Effector memory CD4-positive, alpha-beta T cell (primary cell): ENCODE results near the gene AQP2.

Experiments
- DNase-seq, 3 donors: peaks; one replicate each; pipeline ENCODE4 v3.0.0-alpha.2; 2020
- H3K27ac ChIP-seq: 2 replicates; pipeline ENCODE4 v1.7.0; 2013; ENCODE audit warnings: mild to moderate bottlenecking, low read length, moderate library complexity; ENCODE audit not compliant: insufficient read depth, poor library complexity, severe bottlenecking
- H3K27me3 ChIP-seq: replicated peaks from 2 replicates; pipeline ENCODE4 v1.7.0; 2013; ENCODE audit warnings: mild to moderate bottlenecking, low read length; ENCODE audit not compliant: insufficient read depth, control insufficient read depth, poor library complexity, severe bottlenecking
- H3K36me3 ChIP-seq: 2 replicates; pipeline ENCODE4 v1.7.0; 2013; ENCODE audit warnings: mild to moderate bottlenecking, low read length, moderate library complexity; ENCODE audit not compliant: control insufficient read depth, insufficient read depth
- H3K4me1 ChIP-seq: 2 replicates; pipeline ENCODE4 v1.7.0; 2013; ENCODE audit warnings: low read length, mild to moderate bottlenecking; ENCODE audit not compliant: control insufficient read depth, insufficient read depth, poor library complexity, severe bottlenecking
- H3K4me3 ChIP-seq: 2 replicates; pipeline ENCODE4 v1.7.0; 2013; ENCODE audit warnings: low read length, low read depth, mild to moderate bottlenecking; ENCODE audit not compliant: insufficient read depth, poor library complexity, severe bottlenecking
- H3K9me3 ChIP-seq: 2 replicates; pipeline ENCODE4 v1.7.0; 2013; ENCODE audit warnings: mild to moderate bottlenecking, low read length, moderate library complexity; ENCODE audit not compliant: control insufficient read depth
- total RNA-seq, 3 donors: gene quantifications; one replicate each; lab custom pipeline; 2026; lab: John Stamatoyannopoulos, UW

Gene AQP2
- total RNA-seq = 0 reads per million in 3 donors

- Histone ChIP-seq H3K27me3 (peaks cover 12% of the 10 kb centered on the region), H3K9me3 (no peaks in the 10 kb centered on the region), H3K27ac (no peak within 1 kb of the TSS), H3K4me3 (no peak within 1 kb of the TSS), H3K36me3 (no peaks in the 10 kb centered on the region), H3K4me1 (no peaks in the 10 kb centered on the region)
- no peak for DNase-seq
These were observed at the start of gene AQP2 for GRCh38 chr12:49950273-49951251. Gene AQP2 (plus strand): TSS chr12:49950737. CDS start chr12:49950831, 94 bp downstream.

- no peak overlapping the region for H3K27ac ChIP-seq
- no peak for DNase-seq
- no peaks in the 10 kb centered on the region for H3K27me3 ChIP-seq
- no peak overlapping the region for H3K4me3 ChIP-seq
- no peaks in the 10 kb centered on the region for H3K4me1 ChIP-seq
- H3K36me3 ChIP-seq = no peaks in the 10 kb centered on the region
- no peaks in the 10 kb centered on the region for H3K9me3 ChIP-seq
These were observed 49.5 kb upstream of the AQP2 start for GRCh38 chr12:49901026-49901425.

GRCh38 chr12:49901986-49902385 is 48.6 kb upstream of the AQP2 start:
- Histone ChIP-seq H3K4me3 (no peak overlapping the region), H3K27ac (no peak overlapping the region), H3K9me3 (no peaks in the 10 kb centered on the region), H3K36me3 (no peaks in the 10 kb centered on the region), H3K4me1 (no peaks in the 10 kb centered on the region), H3K27me3 (no peaks in the 10 kb centered on the region)
- DNase-seq = no peak

- Histone ChIP-seq H3K36me3 (no peaks in the 10 kb centered on the region), H3K4me1 (no peaks in the 10 kb centered on the region), H3K9me3 (no peaks in the 10 kb centered on the region), H3K27ac (no peak overlapping the region), H3K27me3 (no peaks in the 10 kb centered on the region), H3K4me3 (no peak overlapping the region)
- DNase-seq = no peak
These were observed 47.9 kb upstream of the AQP2 start for GRCh38 chr12:49902399-49903350.

GRCh38 chr12:49903351-49903699 is 47.2 kb upstream of the AQP2 start:
- no peaks in the 10 kb centered on the region for H3K9me3 ChIP-seq
- H3K27ac ChIP-seq = no peak overlapping the region
- no peak for DNase-seq
- no peaks in the 10 kb centered on the region for H3K4me1 ChIP-seq
- H3K36me3 ChIP-seq = no peaks in the 10 kb centered on the region
- H3K4me3 ChIP-seq = peak overlapping the region; percentile 45
- no peaks in the 10 kb centered on the region for H3K27me3 ChIP-seq

- Histone ChIP-seq H3K4me3 (peak within 1 kb of the TSS; percentile 45), H3K27ac (no peak within 1 kb of the TSS), H3K27me3 (no peaks in the 10 kb centered on the region), H3K36me3 (no peaks in the 10 kb centered on the region), H3K4me1 (no peaks in the 10 kb centered on the region), H3K9me3 (no peaks in the 10 kb centered on the region)
- peak in 2 of 3 donors; percentile 11 to 29 for DNase-seq
These were observed 46.7 kb upstream of the AQP2 start, which contains the start of gene FAIM2 for GRCh38 chr12:49903700-49904423. Gene FAIM2 (minus strand): TSS chr12:49903900. CDS start chr12:49903792, 108 bp downstream.

- H3K4me3 ChIP-seq = no peak overlapping the region
- no peaks in the 10 kb centered on the region for H3K27me3 ChIP-seq
- H3K27ac ChIP-seq = no peak overlapping the region
- no peaks in the 10 kb centered on the region for H3K36me3 ChIP-seq
- no peaks in the 10 kb centered on the region for H3K9me3 ChIP-seq
- no peak for DNase-seq
- no peaks in the 10 kb centered on the region for H3K4me1 ChIP-seq
These were observed 45.9 kb upstream of the AQP2 start for GRCh38 chr12:49904601-49905000.

- no peak for DNase-seq
- Histone ChIP-seq H3K27me3 (no peaks in the 10 kb centered on the region), H3K36me3 (no peaks in the 10 kb centered on the region), H3K27ac (no peak overlapping the region), H3K4me1 (no peaks in the 10 kb centered on the region), H3K4me3 (no peak overlapping the region), H3K9me3 (no peaks in the 10 kb centered on the region)
These were observed 44.7 kb upstream of the AQP2 start for GRCh38 chr12:49905718-49906314.

- H3K27ac ChIP-seq = no peak overlapping the region
- no peak for DNase-seq
- no peaks in the 10 kb centered on the region for H3K36me3 ChIP-seq
- H3K4me1 ChIP-seq = no peaks in the 10 kb centered on the region
- H3K4me3 ChIP-seq = no peak overlapping the region
- H3K27me3 ChIP-seq = no peaks in the 10 kb centered on the region
- no peaks in the 10 kb centered on the region for H3K9me3 ChIP-seq
These were observed 43.2 kb upstream of the AQP2 start for GRCh38 chr12:49907352-49907751.
